HG03457 (cell line): Measurements from ENCODE around the gene FUOM.
"Not testable (repeated sequence)": the region's sequence is repeated elsewhere in the genome, so short reads cannot be mapped to it uniquely, and the experiment has no call there.

Experiments used
- ATAC-seq: cut with Tn5 transposase; IDR thresholded peaks from one replicate; pipeline ENCODE4 v1.9.1; 2021; ENCODE audit warnings: moderate number of reproducible peaks; ENCODE audit not compliant: unreplicated experiment

Gene FUOM

DNA sequence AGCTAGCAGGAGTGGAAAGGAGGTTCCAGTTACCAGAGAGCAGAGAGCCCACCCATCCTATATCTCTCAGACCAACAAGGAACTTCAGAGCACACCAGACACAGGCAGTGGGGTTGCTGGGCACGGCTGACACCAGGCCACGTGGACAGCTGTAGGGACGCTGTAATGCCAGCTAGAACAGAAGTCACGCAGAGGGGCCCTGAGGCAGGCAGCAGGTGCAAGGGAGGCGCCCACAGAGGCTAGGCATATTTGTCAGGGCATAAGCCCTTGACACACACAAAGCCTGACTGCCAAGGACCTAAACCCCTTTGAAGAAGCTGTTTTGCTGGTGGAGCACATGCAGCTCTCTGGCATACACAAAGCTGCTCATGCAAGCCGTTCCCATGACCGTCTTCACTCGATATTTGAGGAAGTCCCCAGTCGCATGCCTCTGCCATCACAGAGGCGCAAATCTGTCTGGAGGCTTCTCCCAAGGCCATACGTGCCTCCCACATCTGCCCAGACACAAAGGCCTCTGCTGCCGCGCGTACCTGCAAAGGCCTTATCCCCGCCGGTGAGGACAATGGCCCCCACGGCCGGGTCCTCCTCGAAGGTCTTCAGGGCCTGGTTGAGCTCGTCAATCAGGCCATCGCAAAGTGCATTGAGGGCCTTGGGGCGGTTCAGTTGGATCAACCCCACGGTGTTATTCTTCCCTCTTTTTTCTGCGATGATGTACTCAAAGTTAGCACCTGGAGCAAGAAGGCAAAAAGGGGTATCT is 12.4 kb upstream of the FUOM start:
- no peak for ATAC-seq

DNA sequence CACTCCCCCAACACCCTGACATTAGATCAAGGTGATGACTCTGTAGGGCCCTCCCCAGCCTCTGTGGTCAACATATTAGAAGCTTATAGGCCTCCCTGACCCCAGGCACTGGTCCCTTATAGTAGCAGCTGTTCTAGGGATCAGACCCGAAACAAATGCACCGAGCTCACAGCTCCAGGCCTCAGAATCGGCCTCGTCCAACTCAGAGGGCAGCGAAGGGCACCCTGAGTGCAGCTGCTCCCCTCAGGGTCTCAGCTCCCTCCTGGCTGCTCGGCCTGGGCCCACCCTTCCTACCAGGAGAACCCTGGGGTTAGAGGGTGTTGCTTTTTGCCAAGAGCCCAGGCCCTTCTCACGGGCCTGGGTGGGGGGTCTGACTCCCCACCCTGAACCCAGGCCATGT is 10.3 kb upstream of the FUOM start:
- ATAC-seq, result no peak

DNA sequence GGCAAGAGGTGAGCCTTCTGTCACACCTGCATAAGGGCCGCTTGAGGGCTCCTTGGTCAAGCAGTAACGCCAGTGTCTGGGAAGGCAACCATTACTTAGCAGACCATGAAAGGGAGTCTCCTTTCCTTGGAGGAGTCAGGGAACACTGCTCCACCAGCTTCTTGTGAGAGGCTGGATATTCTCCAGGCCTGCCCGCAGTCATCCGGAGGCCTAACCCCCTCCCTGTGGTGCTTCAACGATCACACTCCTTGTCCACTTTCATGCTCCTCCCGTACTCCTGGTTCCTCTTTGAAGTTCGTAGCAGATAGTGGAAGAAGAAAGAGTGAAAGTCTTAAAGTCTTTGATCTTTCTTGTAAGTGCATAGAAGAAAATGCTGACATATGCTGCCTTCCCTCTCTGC is 9.6 kb upstream of the FUOM start:
- not testable (repeated sequence) for ATAC-seq

DNA sequence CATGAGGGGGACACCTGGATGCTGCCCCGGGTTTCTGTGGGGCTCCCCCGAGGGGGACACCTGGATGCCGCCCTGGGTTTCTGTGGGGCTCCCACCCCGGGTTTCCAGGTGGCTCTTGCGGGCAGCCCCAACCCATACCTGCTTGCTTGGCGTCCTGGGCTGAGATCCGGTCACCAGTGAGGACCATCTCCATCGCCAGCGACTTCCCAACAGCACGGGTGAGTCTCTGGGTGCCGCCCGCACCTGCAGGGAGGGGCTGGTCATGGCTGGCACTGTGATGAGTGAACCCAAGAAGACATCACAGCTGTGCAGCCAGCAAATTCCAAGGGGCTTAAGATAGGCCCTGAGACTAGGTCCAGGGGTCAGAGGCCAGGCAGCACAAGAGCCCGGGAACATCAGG is 8.9 kb upstream of the FUOM start:
- ATAC-seq, result no peak

DNA sequence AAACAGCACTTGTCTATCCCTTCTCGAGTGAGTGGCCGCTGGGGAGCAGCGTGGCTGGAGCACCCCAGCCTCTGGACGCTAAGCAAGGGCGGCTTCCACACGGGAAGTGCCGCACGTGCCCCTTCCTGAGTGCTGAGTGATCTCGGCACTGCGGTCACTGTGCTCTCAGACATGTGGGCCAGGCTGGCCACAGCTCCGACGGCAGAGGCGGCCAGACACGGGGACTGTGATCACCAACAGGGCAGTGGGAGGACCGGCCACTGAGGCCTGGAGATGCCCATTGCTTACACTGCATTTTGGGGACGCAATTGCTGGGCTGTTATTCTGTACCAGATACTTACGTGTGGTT is 8.3 kb upstream of the FUOM start:
- ATAC-seq, result no peak

DNA sequence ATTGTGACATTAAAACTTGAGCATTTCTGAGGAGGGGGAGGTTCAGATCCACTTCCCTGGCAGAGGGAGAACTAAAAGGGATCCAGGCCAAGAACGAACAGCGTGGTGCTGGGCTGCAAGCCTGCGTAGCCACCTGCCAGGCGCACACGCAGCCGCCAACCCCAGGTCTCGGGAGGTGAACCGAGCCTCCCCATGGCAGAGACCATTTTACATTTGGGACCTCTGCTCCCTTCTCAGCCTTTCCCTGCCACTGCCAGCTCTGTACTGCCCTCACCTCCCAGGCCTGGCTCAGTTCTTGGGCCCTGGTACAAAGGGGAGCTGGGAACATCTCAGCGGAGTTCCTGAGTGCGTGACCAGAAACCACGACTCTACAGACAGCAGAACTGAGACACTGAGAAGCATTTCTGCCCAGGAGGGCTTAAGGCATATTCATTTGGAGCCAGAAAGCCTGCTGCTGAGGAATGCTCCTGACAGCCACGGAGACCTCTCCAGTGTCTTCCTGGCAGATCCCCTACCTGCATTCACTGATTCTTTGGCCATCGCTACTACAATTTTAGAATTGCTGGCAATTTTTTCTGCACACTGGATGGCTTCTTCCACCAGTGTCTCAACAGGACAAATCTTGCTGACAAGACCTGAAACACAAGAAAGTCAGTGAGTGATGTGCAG is 7.8 kb upstream of the FUOM start:
- no peak for ATAC-seq

DNA sequence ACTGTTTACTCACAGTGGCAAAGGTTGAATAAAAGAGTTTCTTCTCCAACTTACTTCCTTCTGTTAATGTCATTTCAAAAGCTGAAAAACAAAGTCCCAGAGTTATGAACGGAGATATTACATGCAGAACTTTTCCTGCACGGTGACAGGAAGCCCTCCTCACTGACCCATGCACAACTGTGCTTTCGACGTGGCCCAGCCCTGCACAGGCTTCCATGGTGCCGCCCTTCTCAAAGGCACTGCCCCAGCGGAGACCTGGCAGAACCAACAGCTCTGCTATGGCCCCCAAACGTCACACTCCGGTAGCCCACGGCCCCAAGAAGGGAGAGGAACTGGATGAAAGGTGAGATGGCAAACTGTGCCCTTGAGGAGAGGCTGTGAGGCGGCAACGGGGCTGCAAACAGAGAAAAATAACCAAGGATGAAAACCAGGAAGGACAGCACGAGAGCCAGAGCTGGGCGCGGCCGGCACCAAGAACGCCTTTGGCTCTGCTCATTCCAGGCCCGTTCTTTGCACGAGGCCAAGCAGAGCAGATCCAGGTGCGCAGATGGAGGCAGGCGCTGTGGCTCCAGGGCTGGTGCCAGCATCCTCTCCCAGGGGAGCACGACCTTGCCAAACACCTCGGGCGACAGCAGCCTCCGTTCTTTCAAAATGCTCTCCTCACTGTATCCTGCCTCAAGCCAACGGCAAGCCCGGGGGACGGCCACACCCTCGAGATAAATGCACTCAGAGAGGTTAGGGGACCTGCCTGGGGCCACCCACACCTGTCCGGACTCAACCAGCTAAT is 7.0 kb upstream of the FUOM start:
- ATAC-seq, result no peak

DNA sequence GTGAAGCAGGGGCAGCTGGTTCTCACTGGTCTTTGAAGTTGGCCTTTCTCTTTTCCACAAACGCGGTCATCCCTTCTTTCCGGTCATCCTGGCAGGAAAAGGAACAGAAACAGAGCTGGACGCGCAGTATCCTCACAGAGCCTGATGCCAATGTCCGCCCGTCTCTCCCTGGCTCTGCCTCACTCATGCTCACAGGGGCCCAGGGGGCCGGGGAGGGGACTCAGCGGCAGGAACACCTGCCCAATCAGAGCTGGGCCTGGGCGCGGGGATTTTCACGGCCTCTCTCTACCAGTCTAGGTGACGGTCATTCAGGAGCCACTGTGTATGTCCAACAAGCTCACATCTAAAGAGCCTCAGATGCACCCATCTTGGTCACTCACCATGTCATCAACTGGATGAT is 5.0 kb upstream of the FUOM start:
- ATAC-seq, result no peak

DNA sequence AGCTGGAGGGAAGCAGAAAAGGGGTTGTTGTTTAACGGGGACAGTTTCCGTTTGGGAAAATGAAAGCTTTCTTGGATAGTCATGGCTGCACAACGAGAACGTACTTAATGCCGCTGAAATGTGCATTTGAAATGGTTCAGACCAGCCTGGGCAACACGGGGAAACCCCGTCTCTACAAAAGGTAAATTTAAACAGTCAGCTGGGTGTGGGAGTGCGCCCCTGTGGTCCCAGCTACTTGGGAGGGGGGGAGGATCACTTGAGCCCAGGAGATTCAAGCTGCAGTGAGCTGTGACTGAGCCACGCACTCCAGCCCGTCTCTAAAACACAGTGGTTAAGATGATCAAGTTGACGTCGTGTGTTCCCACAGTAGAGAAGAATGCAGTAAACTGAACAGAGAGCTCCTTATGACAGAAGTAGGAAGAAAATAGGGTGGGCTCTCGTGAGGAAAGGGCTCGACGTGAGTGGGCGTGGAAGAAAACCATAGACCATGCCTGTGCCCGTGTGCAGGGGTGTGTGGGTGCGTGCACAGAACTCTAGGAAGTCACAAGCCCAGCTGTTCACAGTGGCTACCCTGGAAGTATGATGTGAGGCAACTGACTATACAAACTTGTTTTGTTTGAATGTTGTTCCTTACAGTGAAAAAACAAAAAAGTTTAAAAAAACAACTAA is 4.1 kb upstream of the FUOM start:
- no peak for ATAC-seq

DNA sequence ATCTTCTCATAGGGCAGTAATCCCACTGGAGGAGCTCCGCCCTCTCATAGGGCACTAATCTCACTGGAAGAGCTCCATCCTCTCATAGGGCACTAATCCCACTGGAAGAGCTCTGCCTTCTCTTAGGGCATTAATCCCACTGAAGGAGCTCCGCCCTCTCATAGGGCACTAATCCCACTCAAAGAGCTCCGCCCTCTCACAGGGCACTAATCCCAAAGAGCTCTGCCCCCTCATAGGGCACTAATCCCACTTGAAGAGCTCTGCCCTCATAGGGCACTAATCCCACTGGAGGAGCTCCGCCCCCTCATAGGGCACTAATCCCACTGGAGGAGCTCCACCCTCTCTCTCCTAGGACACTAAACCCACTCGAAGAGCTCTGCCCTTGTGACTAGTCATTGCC is 3.4 kb upstream of the FUOM start:
- no peak for ATAC-seq

DNA sequence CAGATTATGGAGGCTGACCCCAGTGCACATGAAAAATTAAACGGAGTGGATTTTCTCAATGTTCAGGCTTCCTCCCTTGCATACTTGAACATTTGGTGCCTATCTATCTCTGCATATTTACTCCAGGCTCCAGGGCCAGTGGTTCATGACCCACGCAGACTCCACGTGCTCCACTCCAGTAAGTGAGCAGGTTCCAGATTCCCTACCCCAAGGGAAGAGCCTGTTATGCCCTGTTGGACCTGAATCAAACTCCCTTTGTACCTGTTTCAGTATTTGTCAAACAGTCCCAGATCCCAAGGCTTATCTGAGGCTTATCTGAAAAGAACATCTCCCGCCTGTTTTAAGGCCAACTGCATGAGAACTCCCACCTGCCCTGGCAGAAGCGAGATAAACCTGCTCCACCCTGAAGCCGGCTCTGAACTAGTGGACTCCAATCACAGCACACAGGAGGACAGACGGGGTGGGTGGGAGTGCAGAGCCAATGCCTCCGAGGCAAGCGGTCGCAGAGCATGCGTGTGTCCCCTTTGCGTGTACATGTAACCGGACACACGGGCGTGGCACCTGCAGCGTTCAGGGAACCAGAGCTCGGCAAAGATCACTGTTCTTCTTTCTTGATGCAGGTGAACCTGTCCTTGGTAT is 2.3 kb upstream of the FUOM start:
- ATAC-seq, result no peak

DNA sequence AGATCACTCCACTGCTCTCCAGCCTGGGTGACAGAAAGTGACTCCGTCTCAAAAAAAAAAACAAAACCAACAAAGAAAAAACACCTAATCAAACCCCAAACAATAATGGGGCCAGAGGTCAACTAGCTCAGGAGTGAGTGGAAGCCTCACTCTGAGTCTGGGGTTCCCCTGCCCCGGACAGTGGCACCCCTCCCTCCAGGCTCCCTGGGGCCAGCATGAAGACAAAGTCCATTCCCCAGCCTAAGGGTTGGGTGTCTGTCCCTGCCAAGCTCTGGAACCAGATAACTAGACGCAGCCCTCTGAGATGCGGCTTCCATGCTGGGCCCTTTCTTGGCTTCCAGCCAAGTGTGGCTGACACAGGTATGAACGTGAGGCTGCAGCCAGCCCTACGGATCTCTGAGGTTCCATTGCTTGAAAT is 1.7 kb upstream of the FUOM start:
- no peak for ATAC-seq

DNA sequence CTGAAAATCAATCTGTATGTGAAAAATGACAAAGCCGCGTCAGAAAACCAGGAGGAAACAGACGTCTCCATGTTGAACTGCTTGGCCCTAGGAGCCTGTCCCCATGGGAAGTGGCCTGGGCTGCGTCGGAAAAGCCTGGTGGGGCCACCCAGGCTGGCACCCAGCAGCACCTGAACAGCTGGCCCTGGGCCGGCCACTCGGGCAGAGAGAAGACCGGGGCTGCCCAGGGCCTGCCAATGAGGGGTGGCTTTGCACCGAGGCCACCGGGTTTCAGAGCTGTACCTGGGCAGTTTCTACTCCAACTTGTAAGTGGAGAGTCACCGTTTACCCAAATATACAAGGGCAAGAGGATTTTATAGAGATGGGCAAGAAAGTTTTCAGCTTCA is 1.1 kb upstream of the FUOM start:
- ATAC-seq, result no peak

DNA sequence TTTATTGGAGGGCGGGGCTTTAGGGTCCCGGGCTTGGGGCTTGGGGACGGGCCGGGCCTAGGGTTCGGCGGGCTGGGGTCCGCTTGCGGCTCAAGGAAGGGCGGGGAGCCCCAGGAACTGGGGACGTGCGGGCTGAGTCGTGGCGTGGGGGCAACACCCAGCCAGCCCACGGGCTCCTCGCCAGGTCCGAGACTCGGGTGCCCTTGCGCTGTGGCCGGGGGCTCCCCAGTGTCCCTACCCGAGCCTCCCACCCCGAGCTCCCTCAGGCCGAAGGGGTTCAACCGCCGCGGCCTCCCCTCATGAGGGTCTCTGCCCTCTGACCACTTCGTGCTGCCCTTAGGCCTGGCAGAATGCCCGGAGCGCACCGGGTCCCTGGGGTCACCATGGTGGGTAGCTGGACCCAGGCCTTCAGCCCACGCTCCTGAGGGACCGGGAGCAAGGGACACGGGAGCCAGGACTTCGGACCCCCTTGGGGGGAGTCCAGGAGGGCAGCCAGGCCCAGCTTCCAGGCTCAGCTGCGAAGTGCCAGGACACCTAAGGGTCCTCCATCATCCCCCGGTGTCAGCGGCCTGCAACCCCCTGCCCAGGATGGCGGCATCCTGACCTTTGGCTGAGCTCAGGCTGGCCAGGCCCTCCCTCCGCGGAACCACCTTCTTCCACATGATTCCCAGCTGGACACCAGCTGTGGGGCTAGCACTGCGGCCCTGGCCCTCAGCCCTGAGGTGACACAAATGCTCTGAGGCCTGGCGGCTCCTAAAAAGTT is 524 bp upstream of the FUOM start:
- ATAC-seq, result no peak

DNA sequence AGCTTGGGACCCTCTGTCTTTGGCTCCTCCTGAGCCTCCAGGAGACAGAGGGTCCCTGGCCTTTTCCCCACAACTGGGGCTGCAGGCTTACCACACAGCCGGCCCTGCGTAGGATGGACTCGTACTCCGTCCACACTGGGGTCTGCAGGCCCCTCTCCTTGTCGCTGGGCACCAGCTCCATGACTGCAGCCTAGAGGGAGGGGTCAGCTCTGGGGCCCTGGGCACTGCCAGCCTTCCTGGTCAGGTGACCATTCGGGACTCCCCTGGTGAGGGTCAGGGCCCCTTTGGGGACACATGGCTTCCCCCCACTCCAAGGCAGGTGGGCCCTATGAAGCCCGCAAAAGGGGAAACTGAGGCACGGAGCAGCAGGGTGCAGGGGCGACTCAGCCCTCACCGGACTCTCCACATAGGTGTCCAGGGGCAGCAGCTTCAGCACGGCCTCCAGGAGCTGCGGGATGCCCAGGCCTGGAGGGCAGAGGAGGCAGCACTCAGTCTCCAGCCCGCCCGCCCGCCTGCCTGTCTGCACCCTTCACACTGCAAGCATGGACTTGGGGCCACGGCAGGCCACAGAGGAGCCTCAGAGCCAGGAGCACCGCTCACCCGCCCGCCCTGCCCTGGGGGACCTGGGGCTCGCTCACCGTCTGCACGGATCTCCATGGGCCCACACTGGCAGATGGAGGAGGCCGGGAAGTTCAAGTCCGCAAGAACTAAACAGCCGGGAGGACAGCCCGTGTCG is 1.1 kb downstream of the FUOM start:
- ATAC-seq, result no peak

DNA sequence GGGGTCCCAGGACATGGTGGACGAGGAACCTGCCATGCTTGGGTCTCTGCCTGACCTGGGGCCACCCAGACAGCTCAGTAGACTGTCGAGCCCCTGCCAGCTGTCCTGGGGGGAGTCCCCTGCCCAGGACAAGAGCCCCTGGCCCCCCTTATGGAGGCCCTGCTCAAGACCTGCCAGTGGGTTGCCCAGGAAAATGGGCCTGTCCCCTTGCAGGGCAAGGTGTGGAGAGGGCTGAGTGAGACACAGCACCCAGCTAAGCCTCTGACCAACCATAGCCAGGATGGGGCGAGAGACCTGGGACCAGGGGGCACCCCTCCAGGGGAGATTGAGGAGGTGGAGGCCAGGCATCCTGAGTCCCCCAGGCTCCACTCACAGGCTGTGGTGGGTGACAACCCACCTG is 1.8 kb downstream of the FUOM start:
- ATAC-seq, result no peak

DNA sequence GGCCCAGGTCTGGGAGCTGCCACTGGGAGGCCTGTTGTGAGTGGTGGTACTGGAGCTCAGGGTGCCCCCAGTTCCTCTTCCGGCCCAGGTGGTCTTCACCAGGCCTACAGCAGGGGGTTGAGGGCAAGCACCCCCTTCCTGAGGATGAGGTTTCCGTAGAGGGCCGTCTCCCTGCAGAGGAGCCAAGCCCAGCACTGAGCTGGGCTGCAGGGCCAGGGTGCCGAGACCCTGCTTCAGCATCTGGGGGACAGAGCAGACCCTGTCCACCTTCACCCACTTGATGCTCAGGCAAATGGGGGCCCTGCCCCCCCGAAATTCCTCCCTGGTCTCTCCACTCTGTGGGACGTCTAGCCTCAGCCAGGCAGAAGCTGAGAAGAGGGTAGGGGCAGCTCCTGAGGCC is 2.6 kb downstream of the FUOM start:
- ATAC-seq, result no peak

DNA sequence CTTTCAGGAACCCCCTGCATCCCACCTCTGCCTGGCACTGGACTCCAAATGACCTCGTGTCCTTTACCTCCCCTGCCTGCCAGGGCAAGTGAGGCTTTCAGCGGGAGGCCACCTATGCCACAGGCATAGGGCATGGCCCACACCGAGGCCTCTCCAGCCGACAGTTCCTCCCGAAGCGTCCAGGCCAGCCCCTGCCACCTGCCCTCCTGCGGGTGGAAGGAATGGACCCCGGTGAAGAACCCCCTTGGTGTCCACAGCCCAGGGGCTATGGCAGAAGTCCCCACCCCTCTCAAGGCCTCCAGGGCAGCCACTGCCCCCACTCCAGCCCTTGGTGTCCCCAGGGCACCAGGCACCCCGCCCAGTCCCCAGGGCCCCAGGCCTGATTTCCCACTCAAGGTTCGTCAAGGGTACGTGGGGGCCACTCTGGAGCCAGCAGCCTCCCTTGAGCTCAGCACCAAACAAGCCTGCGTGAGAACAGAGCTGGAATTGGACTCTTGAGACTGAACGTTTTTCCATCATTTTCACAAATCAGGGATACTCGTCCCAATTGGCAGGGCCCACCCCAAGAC is 3.1 kb downstream of the FUOM start:
- no peak for ATAC-seq

DNA sequence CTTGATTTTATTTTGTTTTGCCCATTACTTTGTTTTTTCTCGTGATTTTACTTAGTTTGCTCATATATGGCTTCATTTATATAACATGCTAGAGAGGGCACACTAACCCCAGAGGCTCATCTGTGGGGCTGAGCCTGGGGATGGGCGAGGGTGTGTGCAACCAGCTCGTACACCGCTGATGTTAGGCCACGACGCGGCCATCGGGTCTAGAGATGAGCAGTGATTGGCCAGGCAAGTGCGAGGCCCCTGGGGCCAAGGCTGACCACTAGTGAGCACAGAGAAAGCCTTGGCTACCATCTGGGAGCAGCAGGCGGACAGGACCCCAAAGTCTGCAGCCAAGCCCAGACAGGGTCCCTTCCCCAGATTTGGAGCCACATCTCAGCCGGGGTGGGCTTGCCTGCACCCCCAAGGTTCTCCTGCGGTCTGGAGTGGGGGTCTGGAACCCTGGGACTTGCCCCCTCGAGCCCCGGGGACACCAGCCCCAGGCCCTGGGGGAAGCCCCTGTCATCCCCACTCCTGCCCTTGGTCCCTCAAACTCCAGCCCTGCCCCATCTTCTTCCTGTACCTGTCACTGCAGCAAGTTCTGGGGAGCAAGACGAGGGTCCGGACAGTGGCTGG is 3.7 kb downstream of the FUOM start:
- no peak for ATAC-seq
